ENCODE measurements around the gene TNFRSF19. TPM values are rescaled to one million over a fixed set of nuclear protein-coding genes. Genes with fewer than 3 reads are reported as not detected.

TNFRSF19 gene
- total and polyA plus RNA-seq, 2 of the 8 experiments (the other 6 are each of a cell fraction or from before 2014, with no cell fraction given), result 0.50 to 0.95 TPM

GRCh38 chr13:23696610-23697009 lies 126.4 kb downstream of the TNFRSF19 start:
- Histone ChIP-seq H4K5ac (ENCODE audit: insufficient read length, low read depth, low read length) (no peak overlapping the region), H3K9me3 (ENCODE audit: insufficient read depth in 2 of 2, low read depth in 1 of 2, low read length in 1 of 2) (no peaks in the 10 kb centered on the region), H3K79me2 (ENCODE audit: control insufficient read depth in 1 of 2, insufficient read depth in 2 of 2, low read length in 2 of 2) (no peaks in the 10 kb centered on the region), H2BK120ac (replicated peaks; ENCODE audit: low read depth, low read length) (no peak overlapping the region), H3K18ac (ENCODE audit: extremely low read depth, low read length) (no peak overlapping the region), H4K20me1 (replicated peaks in 1 of 2; ENCODE audit: control insufficient read depth in 1 of 2, insufficient read depth in 2 of 2, low read length in 2 of 2) (no peaks in the 10 kb centered on the region), H2BK12ac (ENCODE audit: low read depth, low read length) (no peak overlapping the region), H2BK20ac (ENCODE audit: low read length) (no peak overlapping the region), H3K27me3 (replicated peaks in 1 of 4; ENCODE audit: control insufficient read depth in 3 of 4, extremely low read depth in 1 of 4, insufficient read depth in 3 of 4, low read length in 3 of 4) (no peaks in the 10 kb centered on the region), H3K9ac (replicated peaks in 1 of 4; ENCODE audit: extremely low read depth in 1 of 4, low read depth in 3 of 4, low read length in 3 of 4) (no peak overlapping the region), H2AFZ (ENCODE audit: low read length) (peak overlapping the region; percentile 22; the same call in 1 of the 2 replicates), H3K4me2 (ENCODE audit: insufficient read depth in 1 of 2, low read depth in 2 of 2, low read length in 2 of 2) (no peak overlapping the region; a peak in 1 of 4 replicates), H3K14ac (ENCODE audit: insufficient read length) (no peak overlapping the region), H3K79me1 (ENCODE audit: low read depth, low read length) (no peaks in the 10 kb centered on the region), H3K4ac (replicated peaks; ENCODE audit: insufficient read length, low read depth, low read length) (no peak overlapping the region), H3K23ac (ENCODE audit: insufficient read length) (no peak overlapping the region), H2BK15ac (ENCODE audit: low read length) (no peak overlapping the region), H3K56ac (replicated peaks; ENCODE audit: insufficient read length, low read depth, low read length) (no peak overlapping the region), H3K23me2 (ENCODE audit: low read depth, low read length) (no peaks in the 10 kb centered on the region), H3K27ac (ENCODE audit: low read depth, low read length) (no peak overlapping the region), H2BK5ac (ENCODE audit: low read depth, low read length) (no peak overlapping the region), H3K4me1 (replicated peaks in 1 of 4; ENCODE audit: control insufficient read depth in 3 of 4, insufficient read depth in 4 of 4, low read length in 3 of 4) (peaks cover 4 to 11% (median 7%) of the 10 kb centered on the region in 4 experiments), H4K8ac (ENCODE audit: extremely low read depth, insufficient read depth, low read length) (peak overlapping the region; percentile 54; the same call in 1 of the 2 replicates), H3K36me3 (ENCODE audit: control insufficient read depth in 2 of 4, insufficient read depth in 4 of 4, low read length in 3 of 4) (no peaks in the 10 kb centered on the region), H2AK5ac (ENCODE audit: low read depth, low read length) (no peak overlapping the region), H3K4me3 (ENCODE audit: extremely low read depth in 1 of 4, insufficient read depth in 2 of 4, low read depth in 3 of 4, low read length in 4 of 4) (no peak overlapping the region), H4K91ac (replicated peaks; ENCODE audit: insufficient read length, low read length) (no peak overlapping the region)
- WGBS, 2 experiments (ENCODE audit: extremely low coverage in 1 of 2, insufficient coverage in 1 of 2, insufficient read length in 1 of 2, insufficient replicate concordance in 2 of 2, low coverage in 1 of 2, low lambda C conversion rate in 2 of 2, missing lambda C conversion rate in 1 of 2), result 79% methylated on average over 5 of the region's 5 CpGs; no CpG with 5 or more reads in 1 of the 2 experiments
- TF ChIP-seq NRF1 (IDR thresholded peaks at IDR 0.05; ENCODE audit: low read depth, low read length) (no peak), TBP (IDR thresholded peaks at IDR 0.05; ENCODE audit: low read depth, low read length) (0 out of 2 replicates have a peak, but pooled peaks have one; percentile 11), TAF7 (optimal IDR thresholded peaks at IDR 0.05; ENCODE audit: borderline replicate concordance, low read depth, low read length) (no peak), CHD1 (IDR thresholded peaks at IDR 0.05; ENCODE audit: low read depth, low read length) (no peak)
- FAIRE-seq (no peak), DNase-seq (ENCODE audit: low read depth in 1 of 2, low spot score in 2 of 2) (no peak)
- ChIA-PET CTCF (ENCODE audit: partially characterized antibody) (interaction anchor here (0.6 to 2.9 kb wide), 5 partner anchors 11 to 178 kb away, joined by 4 to 12 read pairs (median 4); no protein-coding TSS in a partner anchor), POLR2A (ENCODE audit: partially characterized antibody) (no interaction called here)
